Loucy (cell line): ENCODE measurements around the gene PRIMPOL.
A peak's percentile ranks its signal among the peaks of the same experiment; 100 is the strongest.

ENCODE experiments used
- H2AFZ ChIP-seq: fragments of 200-600 bp; sonication (generic); 2 replicates; pipeline ENCODE4 v1.6.0; 2016; ENCODE audit warnings: antibody characterized with exemption, mild to moderate bottlenecking, low read length, moderate library complexity
- H3F3A ChIP-seq: fragments of 200-600 bp; 2 replicates; pipeline ENCODE4 v1.6.0; 2016; ENCODE audit warnings: antibody characterized with exemption, low read depth, mild to moderate bottlenecking
- H3K27me3 ChIP-seq: fragments of 200-600 bp; sonication (generic); 2 replicates; pipeline ENCODE4 v1.6.1; 2014; ENCODE audit warnings: low read length, mild to moderate bottlenecking; ENCODE audit not compliant: insufficient read depth, poor library complexity, severe bottlenecking
- H3K36me3 ChIP-seq: fragments of 200-600 bp; sonication (generic); 2 replicates; pipeline ENCODE4 v1.6.1; 2016; ENCODE audit warnings: low read length; ENCODE audit not compliant: insufficient read depth
- H3K4me1 ChIP-seq: fragments of 200-600 bp; sonication (generic); 2 replicates; pipeline ENCODE4 v1.5.1; 2014; ENCODE audit warnings: low read length, mild to moderate bottlenecking; ENCODE audit not compliant: insufficient read depth, poor library complexity, severe bottlenecking
- H3K4me2 ChIP-seq: fragments of 200-600 bp; sonication (generic); 2 replicates; pipeline ENCODE4 v1.6.0; 2014; ENCODE audit warnings: antibody characterized with exemption, low read length, low read depth, mild to moderate bottlenecking; ENCODE audit not compliant: poor library complexity, severe bottlenecking
- H3K4me3 ChIP-seq: fragments of 200-600 bp; sonication (generic); 2 replicates; pipeline ENCODE4 v1.5.1; 2014; ENCODE audit warnings: low read length, mild to moderate bottlenecking, mixed read lengths; ENCODE audit not compliant: poor library complexity, severe bottlenecking
- H3K79me2 ChIP-seq: fragments of 200-600 bp; sonication (generic); 2 replicates; pipeline ENCODE4 v1.6.1; 2014; ENCODE audit warnings: low read length; ENCODE audit not compliant: insufficient read depth
- H3K9ac ChIP-seq: fragments of 200-600 bp; sonication (generic); 2 replicates; pipeline ENCODE4 v1.6.0; 2014; ENCODE audit warnings: mild to moderate bottlenecking, low read depth, low read length, moderate library complexity; ENCODE audit not compliant: poor library complexity, severe bottlenecking
- H3K9me2 ChIP-seq: fragments of 200-600 bp; sonication (generic); replicated peaks from 2 replicates; pipeline ENCODE4 v1.6.1; 2016; ENCODE audit warnings: low read depth, low read length, mixed read lengths
- H3K9me3 ChIP-seq: fragments of 200-600 bp; sonication (generic); 2 replicates; pipeline ENCODE4 v1.6.1; 2014; ENCODE audit warnings: mild to moderate bottlenecking, antibody characterized with exemption, low read length, low read depth; ENCODE audit not compliant: insufficient read depth
- H4K20me1 ChIP-seq: fragments of 200-600 bp; sonication (generic); 2 replicates; pipeline ENCODE4 v1.6.0; 2014; ENCODE audit warnings: antibody characterized with exemption, low read length, mild to moderate bottlenecking; ENCODE audit not compliant: insufficient read depth, poor library complexity, severe bottlenecking
- CTCF ChIP-seq: fragments of 200-600 bp; sonication (generic); conservative IDR thresholded peaks from 2 replicates; pipeline ENCODE4 v1.5.1; 2014; ENCODE audit warnings: mild to moderate bottlenecking, antibody characterized with exemption, low read length
- EZH2phosphoT487 ChIP-seq: fragments of 200-600 bp; IDR thresholded peaks from 2 replicates; pipeline ENCODE4 v1.6.1; 2018; ENCODE audit warnings: antibody characterized with exemption, mild to moderate bottlenecking, moderate library complexity, borderline replicate concordance

The PRIMPOL gene

DNA sequence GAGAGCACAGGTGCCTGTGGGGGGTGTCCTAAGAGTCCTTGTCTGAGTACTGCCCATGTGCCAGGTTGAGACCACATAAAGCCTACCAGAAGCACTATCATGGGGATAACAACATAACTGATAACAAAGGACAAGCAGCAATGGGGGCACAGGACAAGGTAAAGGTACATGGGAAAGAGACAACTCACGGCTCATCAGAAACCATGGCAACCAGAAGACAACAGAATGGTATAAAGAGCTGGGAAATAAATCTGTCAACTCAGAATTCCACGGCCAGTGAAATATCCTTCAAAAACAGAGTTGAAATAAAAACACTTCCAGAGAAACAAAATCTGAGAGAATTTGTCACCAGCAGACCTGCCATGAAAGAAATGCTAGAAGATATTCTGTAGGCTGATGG is 64.3 kb downstream of the PRIMPOL start:
- Histone ChIP-seq H2AFZ (no peak overlapping the region), H3K36me3 (peaks cover 96% of the 10 kb centered on the region), H3K4me2 (no peak overlapping the region), H3K4me3 (no peak overlapping the region), H3K27me3 (no peaks in the 10 kb centered on the region), H3K79me2 (peaks cover 50% of the 10 kb centered on the region), H3K9me2 (no peaks in the 10 kb centered on the region), H3F3A (no peaks in the 10 kb centered on the region), H3K4me1 (peaks cover 10% of the 10 kb centered on the region), H4K20me1 (peaks cover 9% of the 10 kb centered on the region), H3K9ac (no peak overlapping the region), H3K9me3 (no peaks in the 10 kb centered on the region; the same call in 1 of the 2 replicates)
- TF ChIP-seq EZH2phosphoT487: no peak
- TF ChIP-seq CTCF: no peak

DNA sequence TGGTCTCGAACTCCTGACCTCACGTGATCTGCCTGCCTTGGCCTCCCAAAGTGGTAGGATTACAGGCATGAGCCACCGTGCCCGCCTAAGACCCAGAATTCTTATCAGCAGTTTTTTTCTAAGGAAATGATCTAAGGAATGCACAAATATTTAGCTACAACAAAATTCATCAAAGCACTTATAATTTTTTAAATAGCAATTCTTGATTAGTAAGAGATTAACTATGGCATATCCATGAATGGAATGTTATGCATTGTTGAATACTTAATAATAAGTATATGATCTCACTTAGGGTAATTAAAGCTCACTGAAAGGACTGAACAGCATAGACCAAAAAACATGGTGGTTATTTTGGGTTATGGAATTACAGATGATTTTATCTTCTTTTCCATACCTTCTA is 66.0 kb downstream of the PRIMPOL start:
- Histone ChIP-seq H2AFZ (no peak overlapping the region), H4K20me1 (peaks cover 22% of the 10 kb centered on the region), H3K9me2 (no peaks in the 10 kb centered on the region), H3K4me3 (no peak overlapping the region), H3K9ac (no peak overlapping the region), H3K79me2 (peaks cover 67% of the 10 kb centered on the region), H3K4me1 (peaks cover 16% of the 10 kb centered on the region), H3K27me3 (no peaks in the 10 kb centered on the region), H3K4me2 (no peak overlapping the region), H3F3A (no peaks in the 10 kb centered on the region), H3K36me3 (peaks cover 98% of the 10 kb centered on the region), H3K9me3 (no peaks in the 10 kb centered on the region)
- no peak for TF ChIP-seq EZH2phosphoT487
- TF ChIP-seq CTCF: no peak

DNA sequence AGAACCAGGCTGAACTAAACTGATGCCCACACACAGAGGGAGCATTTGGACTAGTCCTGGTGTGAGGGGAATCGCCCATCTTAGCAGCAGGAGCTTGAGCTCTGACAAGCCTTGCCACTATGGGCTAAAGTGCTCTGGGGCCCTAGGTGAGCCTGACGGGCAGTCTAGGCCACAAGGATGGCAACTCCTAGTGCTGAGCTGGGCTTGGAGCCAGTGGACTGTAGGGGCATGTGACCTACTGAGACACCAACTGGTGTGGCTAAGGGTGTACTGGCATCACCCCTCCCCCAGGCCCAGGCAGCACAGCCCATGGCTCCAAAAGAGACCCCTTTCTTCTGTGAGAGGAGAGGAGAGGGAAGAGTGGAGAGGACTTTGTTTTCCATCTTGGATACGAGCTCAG is 69.9 kb downstream of the PRIMPOL start:
- H3K9ac ChIP-seq: no peak overlapping the region
- H2AFZ ChIP-seq: no peak overlapping the region
- H3K9me2 ChIP-seq: no peaks in the 10 kb centered on the region
- H3K36me3 ChIP-seq: peaks cover 94% of the 10 kb centered on the region
- H3K4me1 ChIP-seq: peaks cover 23% of the 10 kb centered on the region
- H4K20me1 ChIP-seq: peaks cover 42% of the 10 kb centered on the region
- no peaks in the 10 kb centered on the region for H3K27me3 ChIP-seq
- no peak overlapping the region for H3K4me3 ChIP-seq
- peak overlapping the region; percentile 7 for H3K4me2 ChIP-seq
- TF ChIP-seq EZH2phosphoT487 (no peak), CTCF (no peak)
- H3K9me3 ChIP-seq: no peaks in the 10 kb centered on the region
- no peaks in the 10 kb centered on the region for H3F3A ChIP-seq
- H3K79me2 ChIP-seq: peaks cover 77% of the 10 kb centered on the region
